Mammary epithelial cell (primary cell): Measurements from ENCODE around the gene APEX1.

ENCODE experiments used
- CTCF ChIP-seq, 2 donors: IDR thresholded peaks in 1 of 2; conservative IDR thresholded peaks in 1 of 2; 2 replicates each; pipeline ENCODE4 v1.5.1; 2011 to 2012; ENCODE audit warnings: inconsistent platforms in 2 of 2, low read length in 2 of 2, mild to moderate bottlenecking in 2 of 2, control low read depth in 1 of 2, low read depth in 1 of 2; ENCODE audit not compliant: insufficient read depth in 1 of 2; ENCODE audit errors: extremely low read depth in 1 of 2
- EZH2 ChIP-seq: IDR thresholded peaks from 2 replicates; pipeline ENCODE4 v1.6.1; 2012; ENCODE audit warnings: low read length, inconsistent platforms, borderline replicate concordance

GRCh38 chr14:20460458-20461224 lies 5.6 kb downstream of the APEX1 start:
- TF ChIP-seq CTCF (conservative IDR thresholded peaks at IDR 0.05 in 1 of 2, IDR thresholded peaks at IDR 0.05 in 1 of 2; ENCODE audit: extremely low read depth in 1 of 2, insufficient read depth in 1 of 2, low read depth in 1 of 2, low read length in 2 of 2) (no peak), EZH2 (no peak)
